Skeletal muscle satellite cell (primary cell): Measurements from ENCODE around the gene FOXD4L6.
"Not testable (repeated sequence)": the region's sequence is repeated elsewhere in the genome, so short reads cannot be mapped to it uniquely, and the experiment has no call there.

Experiments used
- H3K27me3 ChIP-seq: 2 replicates; pipeline ENCODE4 v1.7.0; 2013; ENCODE audit warnings: low read length; ENCODE audit not compliant: control insufficient read depth, insufficient read depth
- H3K36me3 ChIP-seq: 2 replicates; pipeline ENCODE4 v1.7.0; 2013; ENCODE audit warnings: mild to moderate bottlenecking, control low read depth, low read length; ENCODE audit not compliant: insufficient read depth
- H3K4me1 ChIP-seq: 2 replicates; pipeline ENCODE4 v1.7.0; 2013; ENCODE audit warnings: low read length; ENCODE audit not compliant: control insufficient read depth, insufficient read depth
- H3K4me2 ChIP-seq: 2 replicates; pipeline ENCODE4 v1.7.0; 2013; ENCODE audit warnings: mild to moderate bottlenecking, low read length
- H3K4me3 ChIP-seq: 2 replicates; pipeline ENCODE4 v1.7.0; 2013; ENCODE audit warnings: low read length
- H3K9ac ChIP-seq: 2 replicates; pipeline ENCODE4 v1.7.0; 2013; ENCODE audit warnings: mild to moderate bottlenecking, low read depth, low read length, moderate library complexity
- H3K9me3 ChIP-seq: replicated peaks from 2 replicates; pipeline ENCODE4 v1.7.0; 2013; ENCODE audit warnings: mild to moderate bottlenecking, control low read depth, low read length

The FOXD4L6 gene

GRCh38 chr9:41119311-41119710 is 9.2 kb downstream of the FOXD4L6 start:
- not testable (repeated sequence) for H3K4me1 ChIP-seq, H3K4me2 ChIP-seq, H3K9ac ChIP-seq, H3K4me3 ChIP-seq, H3K27me3 ChIP-seq, H3K9me3 ChIP-seq, H3K36me3 ChIP-seq

- not testable (repeated sequence) for H3K36me3 ChIP-seq, H3K4me1 ChIP-seq, H3K9me3 ChIP-seq, H3K4me3 ChIP-seq, H3K4me2 ChIP-seq, H3K27me3 ChIP-seq, H3K9ac ChIP-seq
Observed at GRCh38 chr9:41113348-41113747, 15.1 kb downstream of the FOXD4L6 start.

GRCh38 chr9:41111414-41111813 is 17.1 kb downstream of the FOXD4L6 start:
- H3K36me3 ChIP-seq, H3K9me3 ChIP-seq, H3K9ac ChIP-seq, H3K4me2 ChIP-seq, H3K27me3 ChIP-seq, H3K4me3 ChIP-seq, H3K4me1 ChIP-seq: not testable (repeated sequence)

- H3K4me2 ChIP-seq, H3K4me3 ChIP-seq, H3K27me3 ChIP-seq, H3K9ac ChIP-seq, H3K36me3 ChIP-seq, H3K9me3 ChIP-seq, H3K4me1 ChIP-seq: not testable (repeated sequence)
Observed at GRCh38 chr9:41110913-41111312, 17.6 kb downstream of the FOXD4L6 start.

GRCh38 chr9:41109253-41109652 is 19.2 kb downstream of the FOXD4L6 start:
- not testable (repeated sequence) for H3K4me1 ChIP-seq, H3K9me3 ChIP-seq, H3K27me3 ChIP-seq, H3K36me3 ChIP-seq, H3K4me2 ChIP-seq, H3K4me3 ChIP-seq, H3K9ac ChIP-seq

- not testable (repeated sequence) for H3K27me3 ChIP-seq, H3K9me3 ChIP-seq, H3K4me3 ChIP-seq, H3K36me3 ChIP-seq, H3K4me1 ChIP-seq, H3K9ac ChIP-seq, H3K4me2 ChIP-seq
Observed at GRCh38 chr9:41108816-41109215, 19.7 kb downstream of the FOXD4L6 start.

GRCh38 chr9:41106472-41107116 is 21.9 kb downstream of the FOXD4L6 start:
- H3K27me3 ChIP-seq, H3K36me3 ChIP-seq, H3K4me3 ChIP-seq, H3K9me3 ChIP-seq, H3K4me1 ChIP-seq, H3K9ac ChIP-seq, H3K4me2 ChIP-seq: not testable (repeated sequence)

- H3K4me2 ChIP-seq, H3K36me3 ChIP-seq, H3K4me1 ChIP-seq, H3K9me3 ChIP-seq, H3K27me3 ChIP-seq, H3K9ac ChIP-seq, H3K4me3 ChIP-seq: not testable (repeated sequence)
Observed at GRCh38 chr9:41105557-41106253, 22.8 kb downstream of the FOXD4L6 start.

- not testable (repeated sequence) for H3K27me3 ChIP-seq, H3K9me3 ChIP-seq, H3K4me1 ChIP-seq, H3K4me2 ChIP-seq, H3K4me3 ChIP-seq, H3K9ac ChIP-seq, H3K36me3 ChIP-seq
Observed at GRCh38 chr9:41104542-41104941, 23.9 kb downstream of the FOXD4L6 start.

GRCh38 chr9:41100508-41100907 is 28.0 kb downstream of the FOXD4L6 start:
- not testable (repeated sequence) for H3K36me3 ChIP-seq, H3K9me3 ChIP-seq, H3K4me3 ChIP-seq, H3K4me2 ChIP-seq, H3K4me1 ChIP-seq, H3K9ac ChIP-seq, H3K27me3 ChIP-seq

GRCh38 chr9:41098759-41099158 is 29.7 kb downstream of the FOXD4L6 start:
- not testable (repeated sequence) for H3K4me3 ChIP-seq, H3K9me3 ChIP-seq, H3K36me3 ChIP-seq, H3K4me1 ChIP-seq, H3K27me3 ChIP-seq, H3K9ac ChIP-seq, H3K4me2 ChIP-seq

GRCh38 chr9:41095060-41095459 is 33.4 kb downstream of the FOXD4L6 start:
- not testable (repeated sequence) for H3K9me3 ChIP-seq, H3K4me1 ChIP-seq, H3K36me3 ChIP-seq, H3K4me3 ChIP-seq, H3K4me2 ChIP-seq, H3K9ac ChIP-seq, H3K27me3 ChIP-seq
